Endometrial microvascular endothelial cells (primary cell): ENCODE results near the gene SLC7A5. TPM values are rescaled to one million over a fixed set of nuclear protein-coding genes. Genes with fewer than 3 reads are reported as not detected.
"Not testable (repeated sequence)": the region's sequence is repeated elsewhere in the genome, so short reads cannot be mapped to it uniquely, and the experiment has no call there.

ENCODE experiments used
- in situ Hi-C: cut with HindIII; loops from 2 replicates; pipeline ENCODE4 v1.10.0; 2017; ENCODE audit warnings: low sequenced_read_pairs, low pct_unique_long_range_greater_than_20kb; ENCODE audit errors: inconsistent ontology term
- total RNA-seq: library from RNA; depleted of rRNA; stranded (reverse); fragments of >200 nt; gene quantifications from one replicate; pipeline ENCODE4 v1.2.3, GENCODE V29; 2015; ENCODE audit errors: inconsistent ontology term

Gene SLC7A5
- total RNA-seq, 1 donor from 2014 or later, result 34.8 TPM

DNA sequence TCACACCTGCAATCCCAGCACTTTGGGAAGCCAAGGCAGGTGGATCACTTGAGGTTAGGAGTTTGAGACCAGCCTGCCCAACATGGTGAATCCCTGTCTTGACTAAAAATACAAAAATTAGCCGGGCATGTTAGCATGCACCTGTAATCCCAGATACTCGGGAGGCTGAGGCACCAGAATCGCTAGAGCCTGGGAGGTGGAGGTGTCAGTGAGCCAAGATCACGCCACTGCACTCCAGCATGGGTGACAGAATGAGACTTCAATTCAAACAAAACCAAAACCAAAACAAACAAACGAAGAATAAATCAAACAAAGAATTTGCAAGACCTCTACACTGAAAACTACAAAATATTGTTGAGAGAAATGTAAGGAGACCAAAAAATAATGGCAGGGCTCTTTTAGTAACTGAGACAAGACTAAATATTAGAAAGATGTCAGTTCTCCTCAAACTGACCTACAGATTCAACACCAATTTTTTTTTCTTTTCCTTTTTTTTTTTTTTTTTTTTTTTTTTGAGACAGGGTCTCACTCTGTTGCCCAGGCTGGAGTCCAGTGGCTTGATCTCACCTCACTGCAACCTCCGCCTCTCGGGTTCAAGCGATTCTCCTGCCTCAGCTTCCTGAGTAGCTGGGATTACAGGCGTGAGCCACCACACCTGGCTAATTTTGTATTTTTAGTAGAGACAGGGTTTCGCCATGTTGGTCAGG is 80.4 kb downstream of the SLC7A5 start:
- in situ Hi-C loops, result not testable (repeated sequence)

DNA sequence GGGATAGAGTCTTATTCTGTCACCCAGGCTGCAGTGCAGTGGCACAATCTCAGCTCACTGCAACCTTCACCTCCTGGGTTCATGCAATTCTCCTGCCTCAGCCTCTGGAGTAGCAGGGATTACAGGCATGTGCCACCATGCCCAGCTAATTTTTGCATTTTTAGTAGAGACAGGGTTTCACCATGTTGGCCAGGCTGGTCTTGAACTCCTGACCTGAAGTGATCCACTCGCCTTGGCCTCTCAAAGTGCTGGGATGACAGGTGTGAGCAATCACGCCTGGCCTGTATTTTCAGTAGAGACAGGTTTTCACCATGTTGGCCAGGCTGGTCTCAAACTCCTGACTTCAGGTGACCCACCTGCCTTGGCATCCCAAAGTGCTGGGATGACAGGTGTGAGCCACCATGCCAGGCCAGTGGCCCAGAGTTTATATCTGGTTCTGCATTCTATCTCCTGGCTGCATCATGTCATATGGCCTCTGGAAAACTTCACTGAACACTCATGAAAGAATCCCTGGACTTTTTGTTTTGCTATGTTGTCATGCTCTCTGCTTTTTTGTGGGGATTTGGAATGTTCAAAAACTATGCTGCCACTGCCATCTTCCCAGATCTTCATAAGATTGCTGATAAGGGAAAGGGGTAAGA is 81.7 kb downstream of the SLC7A5 start:
- in situ Hi-C loops, result not testable (repeated sequence)

DNA sequence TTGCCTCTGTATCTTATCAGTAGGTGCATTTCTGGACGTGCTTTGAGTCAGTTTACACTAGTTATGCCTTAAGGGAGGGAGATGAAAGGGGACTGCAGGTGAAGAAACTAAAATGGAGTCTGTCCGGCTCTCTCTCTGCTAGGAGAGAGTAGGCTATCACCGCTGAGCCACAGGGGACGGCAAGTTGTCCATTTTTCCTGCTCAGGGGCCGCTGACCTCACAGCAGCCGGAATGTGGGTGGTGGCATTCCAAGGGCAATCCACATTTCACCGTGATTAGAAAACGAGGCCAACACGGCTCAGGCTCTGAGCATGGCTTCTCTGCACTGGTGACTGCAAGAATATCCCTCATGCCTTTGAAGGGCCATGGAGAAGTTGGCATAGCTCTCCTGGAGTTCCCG is 84.5 kb downstream of the SLC7A5 start:
- in situ Hi-C loops, result no loop called here

DNA sequence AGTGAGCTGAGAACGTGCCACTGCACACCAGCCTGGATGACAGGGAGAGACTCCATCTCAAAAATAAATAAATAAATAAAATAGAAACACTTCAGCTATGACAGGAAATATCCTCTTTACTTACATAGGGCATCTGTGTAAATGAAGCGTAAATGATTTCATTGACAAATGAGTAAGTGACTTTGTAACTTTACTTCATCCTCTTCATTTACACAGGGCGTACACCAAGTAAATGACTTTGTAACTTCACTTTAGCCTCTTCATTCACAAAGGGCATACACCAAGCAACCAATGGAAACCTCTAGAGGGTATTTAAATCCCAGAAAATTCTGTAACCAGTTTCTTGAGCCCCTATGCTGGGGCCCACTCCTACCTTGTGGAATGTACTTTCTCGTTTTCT is 87.3 kb downstream of the SLC7A5 start:
- in situ Hi-C loops, result no loop called here

DNA sequence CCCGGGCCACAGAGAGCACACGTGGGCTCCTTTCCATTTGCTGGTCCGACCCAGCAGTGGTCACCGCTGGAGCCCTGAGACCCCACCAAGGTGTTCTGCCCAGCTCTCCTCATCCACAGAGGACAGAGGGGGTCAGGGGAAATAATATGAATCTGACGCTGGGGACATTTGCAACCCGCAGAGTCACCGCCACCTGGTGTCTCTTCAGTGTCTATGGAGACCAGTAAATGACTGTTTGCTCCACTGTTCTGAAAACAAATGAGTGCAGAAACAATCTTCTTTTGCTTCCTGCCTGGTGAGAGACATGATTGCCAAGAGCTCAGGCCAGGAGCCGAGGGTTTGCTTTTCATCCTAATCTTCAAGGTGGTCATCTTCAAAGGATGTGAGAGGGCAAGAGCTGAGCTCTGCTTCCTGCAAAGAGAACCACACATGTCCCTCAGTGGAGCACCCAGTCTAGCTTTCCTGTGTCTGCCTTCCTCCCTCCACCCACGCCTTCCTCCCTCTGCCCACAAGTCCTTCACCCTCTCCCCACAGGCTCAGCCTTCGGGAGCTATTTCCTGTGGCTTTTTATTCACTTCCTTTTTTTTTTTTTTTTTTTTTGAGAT is 88.8 kb downstream of the SLC7A5 start:
- in situ Hi-C loops, result no loop called here

Other genes starting within 250 kb of the SLC7A5 start
- gene KLHDC4, start 103.5 kb downstream of the SLC7A5 start, total RNA-seq, result 36.1 TPM
- gene CA5A, start 67.0 kb upstream of the SLC7A5 start, total RNA-seq, result not detected
- 18.8 TPM for gene BANP, start 81.9 kb upstream of the SLC7A5 start, total RNA-seq